Epithelial cell of esophagus (primary cell): ENCODE data around the gene VANGL1.

Source experiments
- DNase-seq: peaks from one replicate; pipeline ENCODE4 v3.0.0; 2010; ENCODE audit warnings: low read depth
- H3K4me3 ChIP-seq: 2 replicates; pipeline ENCODE4 v1.5.1; 2011; ENCODE audit warnings: mild to moderate bottlenecking, low read length, control low read depth
- TF ChIP-seq, protein P1 (sequence below): IDR thresholded peaks from 2 replicates; pipeline ENCODE4 v1.5.1; 2011; ENCODE audit warnings: low read depth, mild to moderate bottlenecking, low read length, control low read depth, inconsistent platforms; ENCODE audit not compliant: insufficient read depth; ENCODE audit errors: missing control alignments

The VANGL1 gene

GRCh38 chr1:115694805-115695204, 53.0 kb downstream of the VANGL1 start:
- TF ChIP-seq, protein P1, sequence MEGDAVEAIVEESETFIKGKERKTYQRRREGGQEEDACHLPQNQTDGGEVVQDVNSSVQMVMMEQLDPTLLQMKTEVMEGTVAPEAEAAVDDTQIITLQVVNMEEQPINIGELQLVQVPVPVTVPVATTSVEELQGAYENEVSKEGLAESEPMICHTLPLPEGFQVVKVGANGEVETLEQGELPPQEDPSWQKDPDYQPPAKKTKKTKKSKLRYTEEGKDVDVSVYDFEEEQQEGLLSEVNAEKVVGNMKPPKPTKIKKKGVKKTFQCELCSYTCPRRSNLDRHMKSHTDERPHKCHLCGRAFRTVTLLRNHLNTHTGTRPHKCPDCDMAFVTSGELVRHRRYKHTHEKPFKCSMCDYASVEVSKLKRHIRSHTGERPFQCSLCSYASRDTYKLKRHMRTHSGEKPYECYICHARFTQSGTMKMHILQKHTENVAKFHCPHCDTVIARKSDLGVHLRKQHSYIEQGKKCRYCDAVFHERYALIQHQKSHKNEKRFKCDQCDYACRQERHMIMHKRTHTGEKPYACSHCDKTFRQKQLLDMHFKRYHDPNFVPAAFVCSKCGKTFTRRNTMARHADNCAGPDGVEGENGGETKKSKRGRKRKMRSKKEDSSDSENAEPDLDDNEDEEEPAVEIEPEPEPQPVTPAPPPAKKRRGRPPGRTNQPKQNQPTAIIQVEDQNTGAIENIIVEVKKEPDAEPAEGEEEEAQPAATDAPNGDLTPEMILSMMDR = no peak
- H3K4me3 ChIP-seq = no peak overlapping the region
- DNase-seq = no peak

DNA sequence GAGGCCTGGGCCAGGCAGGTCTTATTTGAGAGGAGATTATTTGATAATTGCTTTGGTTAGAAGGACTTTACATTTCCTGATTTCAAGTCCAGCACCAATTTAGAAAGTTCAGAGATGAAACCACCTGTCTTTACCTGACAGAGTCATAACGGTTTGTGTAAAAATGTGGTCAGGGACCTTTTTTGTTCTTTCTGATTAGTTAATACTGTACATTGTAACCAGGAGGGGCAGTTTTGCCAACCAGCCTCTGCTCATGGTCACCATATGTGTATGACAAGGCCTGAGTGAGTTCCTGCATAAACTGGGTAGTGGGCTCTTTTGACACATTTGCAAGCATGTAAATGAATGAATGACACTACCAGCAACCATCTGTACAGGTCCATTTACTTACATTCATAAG, 55.8 kb downstream of the VANGL1 start:
- no peak for DNase-seq
- no peak overlapping the region for H3K4me3 ChIP-seq
- TF ChIP-seq, protein P1 = no peak

- H3K4me3 ChIP-seq = no peak overlapping the region
- TF ChIP-seq, protein P1 = no peak
- no peak for DNase-seq
Measured at GRCh38 chr1:115701090-115701489, 59.3 kb downstream of the VANGL1 start.

DNA sequence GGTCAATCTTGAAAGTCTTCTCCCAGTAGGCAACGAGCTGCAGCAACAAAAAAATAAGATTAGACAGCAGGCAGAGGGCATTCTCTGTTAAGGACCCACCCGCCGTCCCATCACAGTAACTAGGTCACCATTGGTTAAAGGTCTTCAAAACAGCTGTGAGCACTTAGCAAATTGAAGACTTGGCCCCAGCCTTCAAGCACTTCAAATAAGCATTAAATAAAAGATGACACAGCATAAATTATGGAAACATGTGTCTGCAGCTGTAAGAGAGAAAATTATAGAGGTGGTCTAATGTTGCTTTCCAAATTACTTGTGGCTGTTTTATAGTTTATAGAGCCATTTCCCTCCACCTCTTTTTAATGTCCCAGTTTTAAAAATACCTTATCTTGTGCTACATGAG, 61.2 kb downstream of the VANGL1 start:
- H3K4me3 ChIP-seq = no peak overlapping the region
- DNase-seq = no peak
- TF ChIP-seq, protein P1 = no peak

GRCh38 chr1:115705085-115705951, 63.5 kb downstream of the VANGL1 start:
- DNase-seq = peak; percentile 87
- TF ChIP-seq, protein P1 = no peak

DNA sequence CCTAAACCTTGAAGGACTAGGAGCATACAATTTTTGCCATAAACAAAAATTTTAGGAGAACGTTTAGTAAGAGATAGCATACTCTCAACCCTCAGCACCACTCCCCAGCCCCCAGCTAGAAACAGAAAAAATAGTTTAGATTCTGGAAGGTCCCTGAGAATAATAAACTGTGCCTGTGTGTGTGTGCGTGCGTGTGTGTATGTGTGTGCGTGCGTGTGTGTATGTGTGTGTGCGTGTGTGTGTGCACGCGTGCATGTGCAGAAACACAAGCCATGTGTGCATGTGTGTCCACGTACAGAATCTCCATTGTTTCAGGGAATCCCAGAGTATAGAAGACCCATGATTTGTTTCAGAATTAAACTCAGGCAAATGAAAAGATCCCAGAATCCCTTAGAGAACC, 64.2 kb downstream of the VANGL1 start:
- TF ChIP-seq, protein P1 = no peak
- no peak overlapping the region for H3K4me3 ChIP-seq
- no peak for DNase-seq

More at GRCh38 chr1:115705085-115705951, 63.5 kb downstream of the VANGL1 start:
- H3K4me3 ChIP-seq = no peak overlapping the region
